HG02763 (cell line): Measurements from ENCODE around the gene RDX.

Experiments
- ATAC-seq: cut with Tn5 transposase; IDR thresholded peaks from one replicate; pipeline ENCODE4 v1.9.1; 2021; ENCODE audit warnings: mild to moderate bottlenecking, moderate library complexity; ENCODE audit not compliant: unreplicated experiment

RDX gene

DNA sequence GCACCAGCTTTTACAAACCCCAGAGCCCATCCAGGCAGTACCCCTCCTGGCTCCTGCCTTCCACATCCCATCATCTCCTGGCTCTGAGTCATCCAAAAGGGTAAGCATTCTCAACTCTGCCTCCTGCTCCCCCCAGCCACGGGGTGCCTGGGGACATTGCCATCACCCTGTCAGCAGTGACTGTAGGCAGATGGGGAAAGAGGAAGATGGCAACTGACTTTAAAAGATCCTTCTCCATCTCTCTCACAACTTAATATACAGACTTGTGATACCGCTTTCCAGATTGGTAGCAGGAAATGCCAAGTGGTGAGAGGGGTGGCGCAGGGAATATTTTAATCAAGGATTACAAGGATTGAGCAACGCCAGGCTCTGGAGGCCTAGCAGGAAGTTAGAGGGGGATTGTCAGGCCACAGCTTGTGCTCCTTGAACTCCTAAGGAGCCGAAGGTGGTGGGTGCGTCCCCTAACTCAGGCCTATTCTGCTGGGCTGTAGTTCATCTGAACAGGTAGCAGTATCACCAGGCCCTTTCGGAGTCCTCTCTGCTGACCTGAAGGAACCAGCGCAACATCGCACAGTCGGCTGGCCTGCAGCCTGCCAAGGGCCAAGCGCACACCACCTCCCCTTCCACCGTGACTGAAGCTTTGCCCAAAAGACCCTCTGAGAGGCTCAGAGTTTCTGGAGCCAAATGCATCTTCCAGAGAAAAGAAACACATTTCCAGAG lies 119.9 kb downstream of the RDX start:
- ATAC-seq: no peak

GRCh38 chr11:110174645-110175310 lies 121.6 kb downstream of the RDX start:
- no peak for ATAC-seq

- peak; percentile 56 for ATAC-seq
These were observed 122.4 kb downstream of the RDX start for GRCh38 chr11:110173811-110174644.

- ATAC-seq: no peak
These were observed 123.8 kb downstream of the RDX start for GRCh38 chr11:110172468-110173065.

DNA sequence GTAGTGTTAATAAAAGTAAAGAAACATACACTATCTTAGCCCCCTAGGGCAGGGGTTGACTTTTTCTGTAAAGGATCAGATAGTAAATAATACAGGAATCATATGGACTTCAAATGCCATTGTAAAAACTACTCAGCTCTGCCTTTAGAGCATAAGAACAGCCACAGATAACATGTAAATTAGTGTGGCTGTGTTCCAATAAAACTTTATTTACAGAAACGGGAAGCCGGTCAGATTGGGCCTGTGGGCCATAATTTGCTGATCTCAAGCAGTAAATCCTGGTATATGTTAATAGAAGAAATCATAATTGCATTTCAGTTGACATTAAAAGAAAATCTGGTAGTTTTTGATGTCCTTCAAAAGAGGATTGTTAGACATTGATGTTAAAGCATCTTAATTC lies 126.7 kb downstream of the RDX start:
- no peak for ATAC-seq

GRCh38 chr11:110168033-110168803 lies 128.2 kb downstream of the RDX start:
- ATAC-seq: no peak

DNA sequence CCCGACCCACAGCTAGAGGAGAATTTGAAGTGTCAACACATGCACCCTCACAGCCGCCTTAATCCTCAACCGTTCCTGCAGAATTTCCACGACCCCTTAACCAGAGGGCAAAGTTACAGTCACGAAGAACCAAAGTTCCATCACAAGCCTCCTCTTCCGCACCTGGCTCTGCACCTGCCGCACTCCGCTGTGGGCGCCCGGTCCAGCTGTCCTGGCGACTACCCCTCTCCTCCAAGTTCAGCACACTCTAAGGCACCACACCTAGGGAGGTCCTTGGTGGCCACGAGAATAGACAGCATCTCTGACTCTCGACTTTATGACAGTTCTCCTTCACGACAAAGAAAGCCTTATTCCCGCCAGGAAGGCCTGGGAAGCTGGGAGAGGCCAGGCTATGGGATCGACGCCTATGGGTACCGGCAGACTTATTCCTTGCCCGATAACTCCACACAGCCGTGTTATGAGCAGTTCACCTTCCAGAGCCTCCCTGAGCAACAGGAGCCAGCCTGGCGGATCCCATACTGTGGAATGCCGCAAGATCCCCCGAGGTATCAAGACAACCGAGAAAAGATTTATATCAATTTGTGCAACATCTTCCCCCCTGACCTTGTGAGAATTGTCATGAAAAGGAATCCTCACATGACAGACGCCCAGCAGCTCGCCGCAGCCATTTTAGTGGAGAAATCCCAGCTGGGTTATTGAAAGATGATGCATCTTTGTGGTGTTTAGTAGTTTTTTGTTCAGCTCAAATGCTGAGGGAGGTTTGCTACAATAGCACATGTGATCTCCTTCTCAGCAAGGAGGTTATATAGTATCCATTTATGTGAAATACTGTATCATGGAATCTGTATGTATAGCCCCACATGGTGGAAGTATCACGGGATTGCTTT lies 131.1 kb downstream of the RDX start:
- no peak for ATAC-seq

- ATAC-seq: no peak
These were observed 134.2 kb downstream of the RDX start for GRCh38 chr11:110162216-110162615.

DNA sequence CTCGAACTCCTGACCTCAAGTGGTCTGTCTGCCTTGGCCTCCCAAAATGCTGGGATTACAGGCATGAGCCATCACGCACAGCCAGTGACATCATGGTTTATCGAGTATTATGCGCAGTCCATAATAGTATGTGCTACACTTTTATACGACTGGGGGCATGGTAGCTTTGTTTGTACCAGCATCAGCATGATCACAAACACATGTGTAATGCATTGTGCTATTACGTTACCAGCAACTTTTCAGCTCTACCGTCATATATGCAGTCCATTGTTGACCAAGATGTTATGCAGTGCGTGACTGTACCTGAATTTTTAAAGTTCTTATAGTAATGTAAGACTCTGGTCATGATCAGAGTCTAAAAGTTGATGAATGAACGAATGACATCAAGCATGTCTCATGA lies 135.4 kb downstream of the RDX start:
- no peak for ATAC-seq

GRCh38 chr11:110160437-110160836 lies 136.0 kb downstream of the RDX start:
- no peak for ATAC-seq

DNA sequence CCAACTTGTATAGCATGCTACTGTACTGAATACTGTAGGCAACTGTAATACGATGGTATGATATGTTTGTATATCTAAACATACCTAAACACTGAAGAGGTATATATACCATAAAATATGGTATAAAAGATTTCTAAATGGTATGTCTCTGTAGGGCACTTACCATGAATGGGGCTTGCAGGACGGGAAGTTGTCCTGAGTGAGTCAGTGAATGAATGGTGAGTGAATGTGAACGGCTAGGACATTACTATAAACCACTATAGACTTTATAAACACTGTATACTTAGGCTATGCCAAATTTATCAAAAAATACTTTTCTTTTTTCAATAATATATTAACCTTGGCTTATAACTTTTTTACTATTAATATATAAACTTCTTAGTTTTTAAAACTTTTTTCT lies 136.4 kb downstream of the RDX start:
- no peak for ATAC-seq

DNA sequence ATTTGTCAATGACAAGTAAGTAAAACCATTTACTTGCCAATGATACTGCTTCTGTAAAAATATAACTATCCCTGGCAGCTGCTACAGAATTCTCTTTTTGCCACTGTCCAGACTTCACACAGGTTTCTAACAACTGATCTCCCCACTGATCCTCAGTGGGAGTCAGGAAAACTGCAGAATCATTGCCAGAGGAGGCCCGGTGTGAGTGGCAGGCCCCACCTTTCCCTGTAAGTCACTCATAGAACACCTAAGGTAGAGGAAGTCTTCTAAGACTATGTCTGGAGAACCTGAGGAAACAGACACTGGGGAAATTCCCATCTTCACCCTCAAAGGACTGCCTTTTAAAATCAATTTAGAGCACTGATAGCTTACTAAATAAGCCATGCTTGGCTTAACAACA lies 136.9 kb downstream of the RDX start:
- ATAC-seq: no peak

DNA sequence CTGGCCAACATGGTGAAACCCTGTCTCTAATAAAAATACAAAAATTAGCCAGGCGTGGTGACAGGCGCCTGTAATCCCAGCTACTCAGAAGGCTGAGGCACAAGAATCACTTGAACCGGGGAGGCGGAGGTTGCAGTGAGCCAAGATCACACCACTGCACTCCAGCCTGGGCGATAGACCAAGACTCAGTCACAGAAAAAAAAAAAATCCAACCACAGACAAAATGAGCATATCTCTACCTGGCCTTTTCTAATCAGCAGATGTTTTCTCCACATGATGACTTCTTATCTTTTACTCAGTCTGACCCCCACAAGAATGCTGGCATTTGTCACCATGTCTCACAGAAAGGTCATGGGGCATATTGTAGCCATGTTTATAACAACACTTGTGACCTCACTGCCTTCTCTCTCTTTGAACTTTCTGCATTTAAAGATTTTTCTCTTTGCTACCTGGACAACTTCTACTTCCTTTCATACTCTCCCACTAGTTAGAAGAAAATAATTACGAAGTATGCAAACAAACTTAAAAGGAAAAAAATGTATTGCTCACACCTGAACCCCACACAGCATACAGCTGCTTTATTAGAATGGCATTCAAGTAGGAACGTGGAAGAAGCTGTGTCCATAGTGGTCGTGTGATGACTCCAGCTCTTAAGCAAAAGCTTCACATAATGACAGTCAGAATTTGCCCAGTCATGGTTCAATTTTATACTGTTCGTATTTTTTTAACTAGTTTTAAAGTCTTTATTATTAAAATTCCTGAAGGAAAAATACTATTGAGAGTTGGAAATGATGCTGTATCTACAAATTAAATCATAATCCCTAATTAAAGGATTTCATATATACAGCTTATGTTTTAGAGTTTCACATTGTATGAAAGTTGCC lies 137.9 kb downstream of the RDX start:
- ATAC-seq: no peak

GRCh38 chr11:110156503-110156902 lies 139.9 kb downstream of the RDX start:
- no peak for ATAC-seq

GRCh38 chr11:110153474-110153873 lies 142.9 kb downstream of the RDX start:
- no peak for ATAC-seq

DNA sequence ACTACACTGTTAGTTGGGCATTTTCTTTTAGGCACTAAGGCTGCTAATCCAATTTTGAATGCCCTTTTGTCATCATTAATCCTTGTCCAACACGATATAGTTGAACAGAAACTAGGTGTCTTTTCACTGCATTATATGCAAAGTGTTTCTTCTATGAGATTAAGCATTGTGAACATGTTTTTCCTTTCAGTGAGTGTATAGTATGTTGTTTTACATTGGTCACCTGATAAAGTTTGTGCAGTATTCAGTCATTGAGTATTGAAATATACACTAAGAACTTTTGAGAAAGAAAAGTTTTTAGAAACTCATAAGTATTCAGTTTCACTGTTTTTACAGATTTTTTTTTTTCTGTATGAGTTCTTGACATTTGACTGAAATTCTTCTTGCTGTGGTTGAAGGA lies 144.2 kb downstream of the RDX start:
- ATAC-seq: no peak

- peak; percentile 38 for ATAC-seq
These were observed 147.4 kb downstream of the RDX start for GRCh38 chr11:110148775-110149744.
